ENCODE results near the gene SAE1. TPM values are rescaled to one million over a fixed set of nuclear protein-coding genes. Genes with fewer than 3 reads are reported as not detected.
A peak's percentile ranks its signal among the peaks of the same experiment; 100 is the strongest.

The SAE1 gene
- total RNA-seq, 2 donors from 2014 or later, result 232 to 254 TPM

- DNase-seq, result peak; percentile 100
- Mint-ChIP-seq H3K4me3 (peak overlapping the region; percentile 95 to 99), H3K27ac (peak overlapping the region; percentile 93), H3K4me1 (ENCODE audit: low read depth) (peaks cover 46% of the 10 kb centered on the region), H3K36me3 (ENCODE audit: insufficient read depth in 2 of 2) (peaks cover 15 to 22% of the 10 kb centered on the region in 2 donors), H3K9me3 (no peaks in the 10 kb centered on the region), H3K27me3 (ENCODE audit: low read depth) (no peaks in the 10 kb centered on the region)
- ATAC-seq (replicated peaks in 1 of 2), result peak; percentile 86 to 87
Measured at GRCh38 chr19:47256693-47257410, 126.2 kb downstream of the SAE1 start.

GRCh38 chr19:47257411-47258169 lies 127.0 kb downstream of the SAE1 start:
- H3K9me3 Mint-ChIP-seq, result no peaks in the 10 kb centered on the region
- DNase-seq (no peak), ATAC-seq (replicated peaks in 1 of 2) (no peak)
- peak overlapping the region; percentile 95 to 99 for H3K4me3 Mint-ChIP-seq
- peak overlapping the region; percentile 93 for H3K27ac Mint-ChIP-seq
- H3K4me1 Mint-ChIP-seq (ENCODE audit: low read depth), result peaks cover 46% of the 10 kb centered on the region
- peaks cover 15 to 25% of the 10 kb centered on the region in 2 donors for H3K36me3 Mint-ChIP-seq (ENCODE audit: insufficient read depth in 2 of 2)
- no peaks in the 10 kb centered on the region for H3K27me3 Mint-ChIP-seq (ENCODE audit: low read depth)

GRCh38 chr19:47258434-47258833 lies 127.8 kb downstream of the SAE1 start:
- Mint-ChIP-seq H3K4me1 (ENCODE audit: low read depth) (peaks cover 46% of the 10 kb centered on the region), H3K36me3 (ENCODE audit: insufficient read depth in 2 of 2) (peaks cover 15 to 25% of the 10 kb centered on the region in 2 donors), H3K9me3 (no peaks in the 10 kb centered on the region), H3K27ac (peak overlapping the region; percentile 74), H3K27me3 (ENCODE audit: low read depth) (no peaks in the 10 kb centered on the region), H3K4me3 (peak overlapping the region; percentile 95 to 99)
- no peak for DNase-seq
- ATAC-seq (replicated peaks in 1 of 2), result no peak

- ATAC-seq (replicated peaks in 1 of 2) (no peak), DNase-seq (no peak)
- no peaks in the 10 kb centered on the region for H3K9me3 Mint-ChIP-seq
- H3K27ac Mint-ChIP-seq, result peak overlapping the region; percentile 74
- no peaks in the 10 kb centered on the region for H3K27me3 Mint-ChIP-seq (ENCODE audit: low read depth)
- peak overlapping the region; percentile 40 to 99 for H3K4me3 Mint-ChIP-seq
- H3K4me1 Mint-ChIP-seq (ENCODE audit: low read depth), result peaks cover 46% of the 10 kb centered on the region
- peaks cover 15 to 25% of the 10 kb centered on the region in 2 donors for H3K36me3 Mint-ChIP-seq (ENCODE audit: insufficient read depth in 2 of 2)
Measured at GRCh38 chr19:47258895-47259555, 128.4 kb downstream of the SAE1 start.

Other genes starting within 250 kb of the SAE1 start
- 1 to 10 TPM in 1 of 2 donors, under 1 TPM in 1; 0.55 to 1.1 TPM for gene NPAS1, start 111.0 kb upstream of the SAE1 start, total RNA-seq
- 10 to 100 TPM; 30.8 TPM for gene TMEM160, start 82.2 kb upstream of the SAE1 start, total RNA-seq
- 10 to 100 TPM; 76.0 to 84.0 TPM for gene ZC3H4, start 17.1 kb upstream of the SAE1 start, total RNA-seq
- 10 to 100 TPM; 41.4 to 59.2 TPM for gene BBC3, start 100.4 kb downstream of the SAE1 start, total RNA-seq
- gene CCDC9, start 125.7 kb downstream of the SAE1 start, total RNA-seq, result 10 to 100 TPM; 51.6 to 51.7 TPM
- gene INAFM1, start 144.1 kb downstream of the SAE1 start, total RNA-seq, result 10 to 100 TPM; 19.7 to 21.4 TPM
- gene C5AR1, start 179.0 kb downstream of the SAE1 start, total RNA-seq, result 1 to 10 TPM; 1.8 to 3.0 TPM
- gene C5AR2, start 201.3 kb downstream of the SAE1 start, total RNA-seq, result not detected
- gene DHX34, start 218.5 kb downstream of the SAE1 start, total RNA-seq, result 10 to 100 TPM in 1 of 2 donors, 1 to 10 TPM in 1; 9.4 to 11.8 TPM